Colonic mucosa (tissue), 4 donors: ENCODE measurements around the gene NFYA. TPM values are rescaled to one million over a fixed set of nuclear protein-coding genes. Genes with fewer than 3 reads are reported as not detected.

ENCODE experiments used
- DNase-seq: peaks from one replicate; pipeline ENCODE4 v3.0.0-alpha.2; 2020
- H3K27ac ChIP-seq: fragments of 200-600 bp; one replicate; pipeline ENCODE4 v1.8.0; 2021
- H3K27me3 ChIP-seq: fragments of 200-600 bp; one replicate; pipeline ENCODE4 v1.8.0; 2021
- H3K36me3 ChIP-seq: fragments of 200-600 bp; one replicate; pipeline ENCODE4 v1.8.0; 2021
- H3K4me1 ChIP-seq: fragments of 200-600 bp; one replicate; pipeline ENCODE4 v1.8.0; 2021; ENCODE audit warnings: mild to moderate bottlenecking
- H3K4me3 ChIP-seq: fragments of 200-600 bp; one replicate; pipeline ENCODE4 v1.8.0; 2021
- H3K9ac ChIP-seq, 2 donors: one replicate each; pipeline ENCODE4 v1.7.0; 2013; ENCODE audit warnings: control low read depth in 2 of 2, low read depth in 2 of 2, low read length in 2 of 2
- H3K9me3 ChIP-seq: fragments of 200-600 bp; one replicate; pipeline ENCODE4 v1.8.0; 2021
- intact Hi-C: fragments of 100-400 bp; cut with DNase I; formaldehyde crosslinking; loops from one replicate; pipeline ENCODE4 v1.14.1; 2022
- total RNA-seq, 2 donors: library from RNA; stranded (reverse); fragmentation: NEBNext Ultra II Directional in 1 of 2; extraction: Animal tissue kit (Norgen Biotek cat#: 25700) in 1 of 2; gene quantifications; one replicate each; pipeline ENCODE4 v1.2.1, GENCODE V29; 2021
- TF ChIP-seq, protein P1 (sequence below): fragments of 200-600 bp; IDR thresholded peaks from one replicate; pipeline ENCODE4 v1.8.0; 2022; ENCODE audit warnings: antibody characterized with exemption, mild to moderate bottlenecking
- donor health status: healthy.
- donor health status: DM: no; HTN: no; CAD: no.
- donor health status: DM: no; HTN: no; CAD: no.

Gene NFYA
- total RNA-seq, 2 donors from 2014 or later = 21.2 to 24.5 TPM

DNA sequence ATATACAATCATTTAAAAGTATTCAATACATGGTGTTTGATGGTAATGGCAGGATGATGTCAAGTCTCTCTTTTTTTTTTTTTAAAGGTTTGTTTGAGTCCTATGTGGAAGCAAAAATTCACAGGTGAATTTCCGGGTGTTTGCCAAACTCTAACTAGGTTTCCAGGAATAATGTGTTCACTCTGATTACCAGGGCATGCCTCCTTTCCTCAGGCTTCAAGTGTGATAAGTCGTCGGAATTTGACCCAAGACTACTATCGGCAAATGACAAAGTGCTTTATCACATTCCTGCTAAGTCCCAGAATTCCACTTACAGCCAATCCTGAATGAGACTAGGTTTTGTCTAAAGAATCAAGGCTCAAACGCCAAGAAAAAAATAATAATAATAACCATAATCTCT is 7.9 kb upstream of the NFYA start:
- Histone ChIP-seq H3K4me1 (peaks cover 13% of the 10 kb centered on the region), H3K27me3 (no peaks in the 10 kb centered on the region), H3K9ac (no peak overlapping the region), H3K27ac (peak overlapping the region; percentile 76), H3K36me3 (no peaks in the 10 kb centered on the region), H3K9me3 (no peaks in the 10 kb centered on the region), H3K4me3 (no peak overlapping the region)
- intact Hi-C loops = loop anchor here (5.0 kb wide), 2 partner anchors 58 to 168 kb away; no protein-coding TSS in a partner anchor
- peak; percentile 54 for DNase-seq
- TF ChIP-seq, protein P1, sequence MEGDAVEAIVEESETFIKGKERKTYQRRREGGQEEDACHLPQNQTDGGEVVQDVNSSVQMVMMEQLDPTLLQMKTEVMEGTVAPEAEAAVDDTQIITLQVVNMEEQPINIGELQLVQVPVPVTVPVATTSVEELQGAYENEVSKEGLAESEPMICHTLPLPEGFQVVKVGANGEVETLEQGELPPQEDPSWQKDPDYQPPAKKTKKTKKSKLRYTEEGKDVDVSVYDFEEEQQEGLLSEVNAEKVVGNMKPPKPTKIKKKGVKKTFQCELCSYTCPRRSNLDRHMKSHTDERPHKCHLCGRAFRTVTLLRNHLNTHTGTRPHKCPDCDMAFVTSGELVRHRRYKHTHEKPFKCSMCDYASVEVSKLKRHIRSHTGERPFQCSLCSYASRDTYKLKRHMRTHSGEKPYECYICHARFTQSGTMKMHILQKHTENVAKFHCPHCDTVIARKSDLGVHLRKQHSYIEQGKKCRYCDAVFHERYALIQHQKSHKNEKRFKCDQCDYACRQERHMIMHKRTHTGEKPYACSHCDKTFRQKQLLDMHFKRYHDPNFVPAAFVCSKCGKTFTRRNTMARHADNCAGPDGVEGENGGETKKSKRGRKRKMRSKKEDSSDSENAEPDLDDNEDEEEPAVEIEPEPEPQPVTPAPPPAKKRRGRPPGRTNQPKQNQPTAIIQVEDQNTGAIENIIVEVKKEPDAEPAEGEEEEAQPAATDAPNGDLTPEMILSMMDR = no peak

DNA sequence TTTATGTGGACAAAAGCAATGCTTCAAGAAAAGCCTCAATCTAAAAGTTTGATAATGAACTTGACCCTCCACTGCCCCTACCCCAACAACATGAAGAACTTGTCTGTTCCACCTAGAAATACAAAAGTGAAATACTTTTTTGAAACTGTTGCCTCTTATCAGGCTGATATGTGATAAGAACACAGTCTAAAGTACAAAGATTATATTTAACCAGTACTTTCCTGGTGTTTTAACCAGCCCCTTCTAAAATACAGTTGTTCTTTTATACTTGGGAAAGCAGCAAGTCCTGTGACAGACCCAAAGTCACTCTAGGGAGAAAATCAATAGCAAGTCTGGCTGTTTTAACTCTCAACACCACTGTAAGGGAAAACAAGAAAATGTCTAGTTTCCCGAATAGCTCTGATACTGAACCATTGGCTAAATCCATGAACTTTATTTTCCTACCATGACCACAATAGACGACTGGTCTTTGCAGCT is 7.2 kb upstream of the NFYA start:
- H3K4me1 ChIP-seq = peaks cover 13% of the 10 kb centered on the region
- H3K36me3 ChIP-seq = no peaks in the 10 kb centered on the region
- DNase-seq = no peak
- no peak overlapping the region for H3K4me3 ChIP-seq
- peak overlapping the region; percentile 76 for H3K27ac ChIP-seq
- TF ChIP-seq, protein P1 = no peak
- no peaks in the 10 kb centered on the region for H3K27me3 ChIP-seq
- no peaks in the 10 kb centered on the region for H3K9me3 ChIP-seq
- intact Hi-C loops = loop anchor here (5.0 kb wide), 2 partner anchors 58 to 168 kb away; no protein-coding TSS in a partner anchor
- H3K9ac ChIP-seq = peak overlapping the region in 1 of 2 donors; percentile 30

- H3K4me3 ChIP-seq = no peak overlapping the region
- H3K4me1 ChIP-seq = peaks cover 13% of the 10 kb centered on the region
- H3K27me3 ChIP-seq = no peaks in the 10 kb centered on the region
- peak; percentile 88 for DNase-seq
- no peaks in the 10 kb centered on the region for H3K9me3 ChIP-seq
- TF ChIP-seq, protein P1 = peak; percentile 91
- intact Hi-C loops = loop anchor here (5.0 kb wide), 2 partner anchors 60 to 170 kb away; no protein-coding TSS in a partner anchor
- H3K27ac ChIP-seq = peak overlapping the region; percentile 76
- H3K9ac ChIP-seq = no peak overlapping the region
- no peaks in the 10 kb centered on the region for H3K36me3 ChIP-seq
Observed at GRCh38 chr6:41066867-41067304, 5.9 kb upstream of the NFYA start.

DNA sequence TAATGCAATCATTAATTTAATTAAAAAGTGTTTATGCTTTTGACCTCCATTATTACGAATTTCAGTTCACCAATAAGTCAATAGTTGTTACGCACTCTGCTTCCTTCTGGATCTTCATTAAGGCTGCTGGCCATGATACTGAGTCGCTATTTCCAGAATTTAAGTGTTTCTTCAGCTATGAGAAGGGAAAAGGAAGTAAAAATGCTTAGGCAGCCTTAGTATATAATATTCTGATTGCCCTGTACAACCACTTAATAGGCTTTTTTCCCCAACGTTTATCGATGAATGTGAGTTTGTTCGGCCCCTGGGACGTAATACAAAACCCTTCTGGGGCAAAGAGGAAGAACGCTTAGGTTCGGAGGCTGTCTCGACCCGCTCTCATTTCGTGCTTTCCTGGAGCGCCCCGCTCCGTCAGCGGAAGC is 1.3 kb upstream of the NFYA start:
- Histone ChIP-seq H3K36me3 (no peaks in the 10 kb centered on the region), H3K4me1 (peaks cover 4% of the 10 kb centered on the region), H3K4me3 (peak overlapping the region; percentile 89), H3K9me3 (no peaks in the 10 kb centered on the region), H3K27me3 (no peaks in the 10 kb centered on the region), H3K27ac (peak overlapping the region; percentile 100), H3K9ac (peak overlapping the region; percentile 91 to 98)
- TF ChIP-seq, protein P1 = no peak
- intact Hi-C loops = no loop called here
- DNase-seq = no peak

DNA sequence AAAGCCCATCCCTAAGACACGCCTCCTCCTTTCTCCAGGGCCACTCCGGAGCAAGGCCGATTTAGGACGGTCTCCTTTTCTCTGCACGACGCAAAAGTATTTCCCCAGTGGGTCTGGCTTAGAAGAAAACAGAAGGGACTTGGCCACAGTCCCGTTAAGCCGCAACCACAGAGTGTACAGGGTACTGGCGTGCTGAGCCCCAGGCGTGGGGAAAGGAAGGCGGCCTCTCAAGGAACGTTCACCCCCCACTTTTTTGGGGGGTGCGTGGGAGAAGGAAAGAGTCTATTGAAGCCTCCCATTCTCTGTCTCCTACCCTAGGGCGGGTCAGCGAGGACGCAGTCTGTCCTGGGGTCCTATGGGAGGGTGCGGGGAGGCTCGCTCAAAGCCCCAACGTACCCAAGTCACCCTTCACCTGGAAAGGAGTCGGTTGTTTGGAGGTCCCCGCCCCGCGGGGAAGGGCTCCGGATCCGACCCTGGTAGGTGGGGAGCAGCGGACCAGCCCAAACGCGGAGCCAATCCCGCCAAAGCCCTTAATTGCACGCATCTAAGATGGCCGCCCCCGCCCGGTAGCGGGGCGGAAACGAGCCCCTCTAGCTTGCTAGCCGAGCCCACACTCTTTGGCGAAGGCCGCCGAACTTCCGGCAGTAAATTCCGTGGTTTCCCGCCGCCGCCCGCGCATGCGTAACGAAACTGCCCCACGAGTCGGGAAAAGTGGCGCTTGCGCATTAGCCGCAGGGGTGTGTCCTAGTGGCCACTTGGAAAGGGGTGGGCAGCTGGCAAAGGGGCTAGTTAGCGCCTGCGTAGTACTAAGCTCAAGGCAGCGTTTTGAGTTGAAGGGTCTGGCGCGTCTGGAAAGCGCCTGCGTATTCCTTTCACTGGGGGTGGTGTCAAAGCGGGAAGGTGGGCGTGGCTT is 595 bp upstream of the NFYA start, which contains the start of gene OARD1:
TSS of gene OARD1 (minus strand) at position 434 of the 913 bp plus-strand sequence. CDS start 722 bp downstream, outside the sequence.
- peak; percentile 100 for DNase-seq
- TF ChIP-seq, protein P1 = no peak
- H3K36me3 ChIP-seq = no peaks in the 10 kb centered on the region
- H3K27me3 ChIP-seq = no peaks in the 10 kb centered on the region
- no peaks in the 10 kb centered on the region for H3K9me3 ChIP-seq
- H3K4me1 ChIP-seq = no peaks in the 10 kb centered on the region
- H3K27ac ChIP-seq = peak within 1 kb of the TSS; percentile 100
- peak within 1 kb of the TSS; percentile 89 for H3K4me3 ChIP-seq
- peak within 1 kb of the TSS; percentile 95 to 100 for H3K9ac ChIP-seq
- intact Hi-C loops = no loop called here
